Measurements from ENCODE around the gene AGTR1. TPM values are rescaled to one million over a fixed set of nuclear protein-coding genes. Genes with fewer than 3 reads are reported as not detected.

The AGTR1 gene
- total and polyA plus RNA-seq, 8 donors: 0.56 to 2.6 (median 0.82) TPM

DNA sequence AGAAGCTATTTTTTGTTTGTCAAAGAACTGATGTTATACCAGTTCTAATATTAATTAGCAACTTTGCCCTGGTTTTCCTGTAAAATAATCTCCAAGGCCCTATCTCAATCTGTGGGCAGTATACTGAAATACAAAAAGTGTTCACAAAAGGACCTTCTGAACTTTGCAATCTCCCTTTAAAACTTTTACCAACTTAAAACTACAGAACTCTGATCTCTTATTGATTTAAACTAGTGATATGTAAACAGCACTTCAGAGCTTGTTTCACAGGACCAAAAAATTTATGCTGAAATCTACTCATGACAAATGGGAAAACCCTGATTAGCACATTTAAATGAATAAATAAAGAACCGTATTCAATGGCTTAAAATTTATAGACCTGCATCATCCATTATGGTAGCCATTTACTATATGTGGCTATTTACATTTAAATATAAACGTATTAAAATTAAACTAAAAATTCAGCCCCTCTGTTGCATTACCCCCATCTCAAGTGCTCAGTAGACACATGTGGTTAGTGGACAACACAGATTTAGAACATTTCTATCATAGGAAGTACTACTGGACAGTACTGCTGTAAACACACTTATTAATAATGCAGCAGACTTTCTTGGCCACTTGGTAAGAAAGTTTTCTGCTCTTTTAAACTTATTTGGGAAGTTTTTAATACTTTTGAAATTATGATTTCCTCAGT lies 12.0 kb downstream of the AGTR1 start:
- intact Hi-C loops (cut with DNase I): no loop called here
- Histone ChIP-seq H3K4me3 (no peak overlapping the region), H3K27me3 (no peaks in the 10 kb centered on the region), H3K27ac (no peak overlapping the region), H3K9me3 (no peaks in the 10 kb centered on the region), H3K36me3 (no peaks in the 10 kb centered on the region), H3K4me1 (no peaks in the 10 kb centered on the region)
- 54 to 56% methylated on average over 2 of the region's 2 CpGs for WGBS, 2 donors
- no peak for DNase-seq
- ATAC-seq: no peak
- FAIRE-seq: no peak
- TF ChIP-seq CTCF (IDR thresholded peaks at IDR 0.05): no peak

DNA sequence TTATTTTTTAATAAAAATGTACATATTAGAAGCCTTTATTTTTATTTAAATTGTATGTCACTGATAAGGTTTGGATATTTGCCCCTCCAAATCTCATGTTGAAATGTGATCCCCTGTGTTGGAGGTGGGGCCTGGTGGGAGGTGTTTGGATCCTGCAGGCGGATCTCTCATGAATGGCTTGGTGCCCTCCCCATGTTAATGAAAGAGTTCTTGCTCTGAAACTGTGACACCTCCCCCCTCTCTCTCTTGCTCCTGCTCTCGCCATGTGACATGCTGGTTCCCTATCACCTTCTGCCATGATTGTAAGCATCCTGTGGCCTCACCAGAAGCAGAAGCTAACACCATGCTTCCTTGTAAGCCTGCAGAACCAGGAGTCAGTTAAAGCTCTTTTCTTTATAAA lies 13.0 kb downstream of the AGTR1 start:
- no peaks in the 10 kb centered on the region for H3K9me3 ChIP-seq
- no peaks in the 10 kb centered on the region for H3K4me1 ChIP-seq
- DNase-seq (no peak), ATAC-seq (no peak), FAIRE-seq (no peak)
- TF ChIP-seq CTCF (IDR thresholded peaks at IDR 0.05): no peak
- WGBS, 2 donors: 90 to 97% methylated on average over 2 of the region's 2 CpGs
- intact Hi-C loops (cut with DNase I): no loop called here
- no peak overlapping the region for H3K4me3 ChIP-seq
- no peaks in the 10 kb centered on the region for H3K27me3 ChIP-seq
- no peak overlapping the region for H3K27ac ChIP-seq
- no peaks in the 10 kb centered on the region for H3K36me3 ChIP-seq

GRCh38 chr3:148711981-148712666 lies 14.4 kb downstream of the AGTR1 start:
- Histone ChIP-seq H3K9me3 (no peaks in the 10 kb centered on the region), H3K4me3 (no peak overlapping the region), H3K27ac (no peak overlapping the region), H3K4me1 (peaks cover 5 to 8% (median 7%) of the 10 kb centered on the region in 3 donors), H3K36me3 (no peaks in the 10 kb centered on the region), H3K27me3 (no peaks in the 10 kb centered on the region)
- intact Hi-C loops (cut with DNase I): no loop called here
- FAIRE-seq (no peak), ATAC-seq (no peak), DNase-seq (no peak)
- WGBS, 2 donors: 92 to 94% methylated on average over 1 of the region's 1 CpG
- no peak for TF ChIP-seq CTCF (IDR thresholded peaks at IDR 0.05)

DNA sequence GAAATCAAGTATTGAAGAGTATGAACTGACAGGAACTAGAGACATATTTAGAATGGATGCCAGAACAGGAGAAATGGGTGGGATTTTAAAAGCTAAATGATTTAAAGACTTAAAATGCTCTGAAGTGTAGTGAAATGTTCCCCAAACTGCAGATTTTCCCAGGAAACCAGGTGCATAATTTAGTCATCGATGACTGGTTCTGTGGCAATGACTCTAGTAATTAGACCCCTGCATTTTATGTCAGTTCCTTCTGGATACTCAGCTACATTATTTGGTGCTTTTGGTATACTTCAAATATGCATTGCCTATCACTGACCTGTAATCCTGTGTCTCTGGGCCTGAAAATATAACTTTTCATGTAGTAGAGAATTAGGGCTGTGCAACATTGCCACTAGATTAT lies 16.8 kb downstream of the AGTR1 start:
- no peak overlapping the region for H3K27ac ChIP-seq
- peaks cover 13 to 23% (median 17%) of the 10 kb centered on the region in 3 donors for H3K4me1 ChIP-seq
- no peak for ATAC-seq
- DNase-seq: no peak
- no peak for FAIRE-seq
- H3K9me3 ChIP-seq: no peaks in the 10 kb centered on the region
- H3K36me3 ChIP-seq: no peaks in the 10 kb centered on the region
- TF ChIP-seq CTCF (IDR thresholded peaks at IDR 0.05): no peak
- intact Hi-C loops (cut with DNase I): no loop called here
- H3K4me3 ChIP-seq: no peak overlapping the region
- H3K27me3 ChIP-seq: no peaks in the 10 kb centered on the region
- 98 to 100% methylated on average over 1 of the region's 1 CpG for WGBS, 2 donors

DNA sequence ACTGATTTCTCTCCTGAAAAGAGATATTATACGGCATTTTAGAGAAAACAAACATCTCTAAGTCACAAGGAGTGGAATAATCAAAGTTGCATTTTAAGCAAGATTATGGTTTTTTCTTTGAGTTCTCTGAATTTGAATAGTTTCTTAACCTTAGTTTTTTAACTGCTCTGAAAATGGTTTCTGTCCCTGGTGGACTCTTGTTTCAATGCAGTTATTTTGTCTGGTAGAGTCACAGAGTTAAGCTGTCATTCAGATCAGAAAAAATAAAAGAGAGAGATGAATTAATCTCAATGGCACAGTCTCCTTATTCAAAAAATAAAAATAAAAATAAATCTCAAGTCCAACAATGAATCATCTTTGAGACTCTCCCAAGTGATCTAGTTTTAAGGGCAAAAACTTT lies 19.0 kb downstream of the AGTR1 start:
- DNase-seq (no peak), ATAC-seq (peak in 1 of 4 donors; percentile 31), FAIRE-seq (no peak)
- Histone ChIP-seq H3K36me3 (no peaks in the 10 kb centered on the region), H3K27ac (no peak overlapping the region), H3K4me3 (no peak overlapping the region), H3K9me3 (no peaks in the 10 kb centered on the region), H3K27me3 (no peaks in the 10 kb centered on the region), H3K4me1 (peaks cover 13 to 23% (median 17%) of the 10 kb centered on the region in 3 donors)
- TF ChIP-seq CTCF (IDR thresholded peaks at IDR 0.05): no peak
- WGBS, 2 donors: 54 to 59% methylated on average over 1 of the region's 1 CpG
- intact Hi-C loops (cut with DNase I): no loop called here
